Measurements from ENCODE around the gene GLI3.

Gene GLI3

DNA sequence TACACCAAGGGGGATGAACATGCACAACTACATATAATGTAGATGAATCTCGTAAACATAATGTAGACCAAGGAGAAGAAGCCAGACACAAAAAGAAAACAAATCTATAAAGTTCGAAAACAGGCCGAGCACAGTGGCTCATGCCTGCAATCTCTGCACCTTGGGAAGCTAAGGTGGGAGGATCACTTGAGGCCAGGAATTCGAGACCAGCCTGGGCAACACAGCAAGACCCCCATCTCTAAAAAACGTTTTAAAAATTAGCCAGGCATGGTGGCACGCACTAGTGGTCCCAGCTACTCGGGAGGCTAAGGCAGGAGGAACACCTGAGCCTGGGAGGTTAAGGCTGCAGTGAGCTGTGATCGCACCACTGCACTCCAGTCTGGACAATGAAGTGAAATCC is 68.5 kb downstream of the GLI3 start:
- DNase-seq: no peak

DNA sequence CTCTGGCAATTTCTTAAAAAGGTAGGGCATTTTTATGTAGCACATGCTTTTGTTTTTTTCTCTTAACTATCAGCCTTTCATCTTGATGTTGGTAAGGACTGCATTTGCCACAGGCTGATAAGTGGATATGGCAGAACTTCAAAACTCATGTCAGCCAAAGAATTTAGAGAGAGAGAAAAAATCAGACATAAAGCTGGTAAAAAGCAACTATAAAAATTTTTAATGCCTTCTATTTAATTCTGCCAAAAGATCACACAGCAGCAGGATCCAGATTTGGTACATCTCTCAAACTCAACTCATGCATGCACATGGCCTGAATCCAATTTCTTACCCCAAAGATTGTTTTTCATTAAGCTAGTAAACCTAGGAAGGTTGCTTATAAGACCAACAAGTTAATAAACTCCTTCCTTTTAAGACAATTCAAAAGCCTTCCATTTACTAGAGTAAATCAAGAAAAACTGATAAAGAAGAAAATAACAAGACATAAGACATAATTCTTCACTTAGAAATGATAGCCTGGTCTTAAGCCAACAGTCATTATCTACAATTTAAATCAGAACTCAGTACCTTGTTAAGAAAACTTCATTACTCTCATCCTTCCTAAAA is 69.3 kb downstream of the GLI3 start:
- DNase-seq: no peak

DNA sequence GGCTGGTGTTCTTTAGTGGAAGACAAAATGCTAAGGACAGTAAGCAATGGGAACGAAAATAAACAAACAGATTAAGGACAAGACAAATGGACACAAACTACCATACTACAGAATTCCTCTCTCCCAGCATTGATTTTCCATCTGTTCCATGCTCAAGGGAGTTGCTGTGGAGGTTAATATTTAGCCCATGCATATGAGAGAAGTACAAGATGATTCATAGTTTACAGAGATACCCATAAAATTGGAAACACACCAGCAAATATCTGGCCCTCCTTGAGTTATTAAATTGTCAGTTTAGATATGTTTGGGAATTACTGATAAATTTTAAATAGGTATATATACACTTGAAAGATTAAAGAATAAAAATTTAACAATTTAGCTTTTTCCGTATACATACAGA is 69.8 kb downstream of the GLI3 start:
- DNase-seq: no peak

DNA sequence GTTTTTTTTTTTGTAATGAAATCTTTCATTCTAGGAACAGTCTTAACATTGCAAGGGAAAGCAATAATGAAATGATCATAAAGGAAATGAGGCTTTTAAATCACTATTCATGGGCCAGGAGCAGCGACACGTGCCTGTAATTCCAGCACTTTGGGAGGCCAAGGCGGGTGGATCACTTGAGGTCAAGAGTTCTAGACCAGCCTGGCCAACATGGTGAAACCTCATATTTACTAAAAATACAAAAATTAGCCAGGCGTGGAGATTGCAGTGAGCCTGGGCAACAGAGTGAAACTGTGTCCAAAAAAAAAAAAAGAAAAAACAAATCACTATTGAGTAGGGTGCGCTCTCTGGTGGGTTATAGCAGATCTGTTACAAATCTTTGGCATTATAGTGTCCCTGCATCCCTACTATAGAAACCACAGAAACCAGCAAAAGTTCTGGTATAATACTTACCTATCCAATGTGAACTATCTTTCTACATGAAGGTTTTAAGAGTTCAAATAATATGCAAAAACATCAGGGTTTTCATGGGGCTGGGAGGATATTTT is 72.1 kb downstream of the GLI3 start:
- no peak for DNase-seq

DNA sequence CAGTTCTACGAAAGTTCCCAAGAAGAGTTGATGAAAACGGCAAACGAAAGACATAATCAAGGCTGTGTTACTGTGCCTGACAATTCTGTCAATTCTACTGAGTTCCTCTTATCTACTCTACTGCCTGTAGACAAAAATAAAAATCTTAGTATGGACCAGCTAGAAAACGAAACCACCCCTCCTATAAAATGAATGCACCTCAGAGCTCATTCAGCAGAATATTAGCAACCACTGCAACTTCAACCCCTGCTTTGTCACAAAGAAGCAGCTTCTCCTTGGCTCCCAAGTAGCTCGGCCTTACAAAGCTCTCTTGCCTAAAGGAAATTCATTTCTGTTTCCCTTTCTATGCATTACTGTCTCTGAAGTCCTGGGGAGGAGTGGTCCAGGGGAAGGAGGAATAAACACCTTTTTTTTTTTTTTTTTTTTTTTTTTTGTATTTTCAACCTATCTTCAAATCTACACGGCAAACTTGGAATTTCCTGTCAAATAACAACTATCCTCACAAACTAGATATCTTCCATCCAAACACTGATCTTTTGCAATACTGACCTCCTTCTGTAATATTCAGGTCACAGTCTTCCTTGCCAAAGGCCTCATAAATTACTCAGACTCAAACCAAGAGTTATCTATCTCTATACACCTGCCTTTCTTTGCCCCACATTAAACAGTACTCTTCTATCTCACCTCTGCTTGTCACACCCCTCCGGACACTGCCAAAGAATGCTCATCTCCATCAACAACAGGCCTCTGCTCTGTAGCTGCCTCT is 74.3 kb downstream of the GLI3 start:
- DNase-seq: no peak

DNA sequence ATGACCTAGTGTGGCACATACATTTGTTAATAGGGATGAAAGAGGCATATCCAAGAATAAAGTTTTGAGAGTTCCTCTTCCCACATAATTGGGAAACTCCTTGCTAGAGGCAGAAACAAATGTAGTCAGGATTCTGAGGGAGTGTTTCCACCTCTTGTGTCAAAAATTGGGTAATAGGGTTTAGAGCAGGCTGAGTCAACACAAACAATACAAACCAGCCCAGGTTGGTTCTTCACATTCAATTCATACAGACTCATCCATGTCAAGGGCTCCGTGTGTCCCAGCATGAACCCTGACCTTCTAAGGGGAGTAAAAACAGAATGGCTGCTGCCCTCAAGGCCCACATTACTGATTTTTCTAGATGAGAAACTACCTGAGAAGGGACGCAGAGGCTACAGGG is 75.3 kb downstream of the GLI3 start:
- no peak for DNase-seq

DNA sequence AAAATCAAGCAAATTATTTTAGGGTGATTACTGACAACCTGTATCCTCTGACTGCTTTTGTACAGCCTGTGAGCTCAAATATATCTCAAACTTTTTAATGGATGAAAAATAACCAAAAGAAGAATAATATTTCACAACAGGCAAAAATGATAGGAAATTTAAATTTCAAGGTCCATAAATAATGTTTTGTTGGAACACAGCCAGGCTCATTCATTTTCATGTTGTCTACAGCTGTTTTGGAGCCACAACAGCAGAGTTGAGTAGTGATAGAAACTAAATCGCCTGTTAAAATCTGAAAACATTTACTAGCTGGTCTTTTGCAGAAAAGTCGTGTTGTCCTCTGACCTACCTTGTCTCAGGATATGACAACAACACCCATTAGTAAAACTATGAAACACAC is 75.9 kb downstream of the GLI3 start:
- no peak for DNase-seq

DNA sequence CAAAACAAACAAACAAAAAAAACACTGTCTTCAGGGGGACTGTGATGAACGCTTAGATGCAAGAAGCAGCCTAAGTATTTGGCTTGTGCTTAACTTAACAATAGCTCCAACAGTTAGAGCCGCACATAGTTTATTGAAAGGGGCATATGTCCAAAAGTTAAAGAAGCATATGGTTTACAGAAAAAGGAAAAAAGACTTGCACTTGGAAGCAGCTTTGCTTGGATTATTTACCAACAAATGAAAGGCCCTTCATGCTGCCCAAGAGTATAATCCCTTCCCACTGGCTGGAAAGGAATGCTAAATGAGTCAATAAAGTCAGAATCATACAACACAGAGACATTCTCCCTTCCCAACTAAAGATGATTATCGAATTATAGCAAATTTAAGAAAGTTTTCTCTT is 77.9 kb downstream of the GLI3 start:
- no peak for DNase-seq

DNA sequence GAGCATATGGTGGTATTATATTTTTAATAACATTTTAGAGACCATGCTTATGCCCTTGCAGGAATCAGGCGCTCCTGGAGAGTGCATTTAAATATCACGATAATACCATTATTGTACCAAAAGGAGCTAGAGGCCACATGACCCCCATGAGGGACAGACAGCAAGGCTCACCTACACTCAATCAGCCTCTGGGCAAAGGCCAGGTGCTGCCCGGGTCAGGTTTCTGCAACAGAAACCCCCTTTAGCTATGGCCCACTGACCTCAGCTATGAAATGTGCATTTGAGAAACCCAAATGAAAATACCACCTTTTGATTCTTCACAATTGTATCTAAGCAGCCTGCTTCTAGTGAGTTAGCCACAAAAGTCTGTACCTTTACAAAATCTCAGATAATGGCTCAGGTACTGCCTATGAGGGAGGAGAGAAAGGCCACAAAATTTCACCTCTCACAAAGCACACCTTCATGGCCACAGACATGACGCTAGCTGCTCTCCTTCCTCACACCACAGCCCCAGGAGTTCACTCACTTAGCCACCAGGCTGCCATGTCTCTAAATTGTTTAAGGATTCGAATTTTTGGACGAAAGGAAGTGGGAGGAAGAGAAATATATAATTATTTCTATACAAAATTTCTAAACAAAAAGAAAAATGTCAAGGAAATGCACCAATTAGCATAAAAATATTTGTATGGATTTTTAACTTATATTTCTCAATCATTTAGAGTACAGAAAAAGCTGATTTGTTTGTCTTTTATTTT is 79.9 kb downstream of the GLI3 start:
- DNase-seq: no peak

DNA sequence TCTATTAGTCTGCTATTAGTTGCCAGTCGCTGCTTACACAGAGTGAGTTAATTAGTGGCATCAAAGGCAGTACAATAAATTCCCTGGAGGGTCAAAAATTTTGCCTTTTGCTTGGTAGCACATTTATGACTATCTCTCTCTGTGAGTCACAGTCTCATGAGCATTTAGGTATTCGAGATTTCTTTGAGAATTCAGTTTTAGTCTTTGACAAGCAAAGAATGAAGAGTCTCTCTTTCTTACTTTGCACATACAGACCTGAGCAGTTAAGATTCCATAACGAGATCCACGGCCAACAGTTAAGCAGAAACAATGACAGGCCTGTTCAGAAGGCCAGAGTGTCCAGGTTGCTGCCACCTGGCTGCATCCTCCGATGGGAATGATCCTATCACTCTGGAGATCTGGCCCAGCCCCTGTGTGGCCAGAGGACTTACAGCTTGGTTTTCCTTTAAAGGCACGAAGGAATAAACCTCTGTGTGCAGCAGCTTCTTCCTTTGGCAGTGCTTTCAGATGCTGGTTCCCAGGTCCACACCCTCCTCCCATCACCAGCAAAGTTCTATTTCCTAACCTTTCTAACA is 80.6 kb downstream of the GLI3 start:
- no peak for DNase-seq

DNA sequence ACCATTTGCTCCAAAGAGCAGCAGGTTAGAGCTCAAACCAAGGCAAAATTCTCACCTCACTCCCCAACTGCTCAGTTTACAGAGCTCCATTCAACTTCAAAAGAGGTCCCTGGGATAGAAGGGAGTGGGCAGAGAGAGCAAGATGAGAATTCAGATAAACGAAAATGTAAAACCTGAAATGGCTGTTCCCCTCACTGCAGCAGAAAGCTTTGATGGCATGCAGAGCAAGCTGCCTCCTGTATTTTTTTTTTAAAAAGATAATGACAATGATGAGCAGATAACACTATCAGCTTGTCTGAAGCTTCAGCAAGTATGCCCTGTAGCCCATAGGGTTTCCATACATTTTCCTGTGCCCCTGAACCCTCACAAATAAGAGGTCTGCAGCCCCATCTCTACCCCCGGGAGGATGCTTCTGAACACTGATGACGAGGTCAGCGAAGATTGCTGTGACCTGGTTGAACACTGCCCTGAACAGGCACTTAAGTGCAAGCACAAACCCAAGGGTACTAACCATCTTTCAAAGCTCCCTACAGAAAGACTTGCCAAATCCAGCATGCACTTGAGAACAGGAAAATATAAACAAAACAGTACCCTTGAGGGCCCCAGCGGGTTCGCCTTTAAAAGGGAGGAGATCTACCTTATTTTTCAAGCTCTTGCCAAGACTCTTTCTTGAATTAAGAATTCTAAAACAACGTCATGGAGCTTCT is 81.3 kb downstream of the GLI3 start:
- no peak for DNase-seq

DNA sequence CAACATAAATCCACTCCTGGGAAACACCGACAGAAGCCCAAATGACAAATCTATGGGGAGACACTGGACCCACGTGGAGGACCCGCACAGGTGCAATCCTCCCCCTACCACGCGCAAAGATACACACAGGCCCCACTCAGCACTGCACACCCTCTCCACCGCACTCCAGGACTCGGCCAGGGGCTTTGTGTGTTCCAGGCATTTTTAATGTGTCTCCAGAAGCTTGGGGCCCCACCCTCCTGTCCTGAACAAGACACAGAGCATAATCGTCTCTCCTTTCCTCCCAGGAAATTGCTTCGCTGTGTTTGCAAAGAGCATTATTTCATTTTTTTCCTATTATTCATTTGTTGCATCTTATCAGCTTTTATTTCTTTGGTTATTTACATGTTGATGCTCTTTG is 82.8 kb downstream of the GLI3 start:
- no peak for DNase-seq

DNA sequence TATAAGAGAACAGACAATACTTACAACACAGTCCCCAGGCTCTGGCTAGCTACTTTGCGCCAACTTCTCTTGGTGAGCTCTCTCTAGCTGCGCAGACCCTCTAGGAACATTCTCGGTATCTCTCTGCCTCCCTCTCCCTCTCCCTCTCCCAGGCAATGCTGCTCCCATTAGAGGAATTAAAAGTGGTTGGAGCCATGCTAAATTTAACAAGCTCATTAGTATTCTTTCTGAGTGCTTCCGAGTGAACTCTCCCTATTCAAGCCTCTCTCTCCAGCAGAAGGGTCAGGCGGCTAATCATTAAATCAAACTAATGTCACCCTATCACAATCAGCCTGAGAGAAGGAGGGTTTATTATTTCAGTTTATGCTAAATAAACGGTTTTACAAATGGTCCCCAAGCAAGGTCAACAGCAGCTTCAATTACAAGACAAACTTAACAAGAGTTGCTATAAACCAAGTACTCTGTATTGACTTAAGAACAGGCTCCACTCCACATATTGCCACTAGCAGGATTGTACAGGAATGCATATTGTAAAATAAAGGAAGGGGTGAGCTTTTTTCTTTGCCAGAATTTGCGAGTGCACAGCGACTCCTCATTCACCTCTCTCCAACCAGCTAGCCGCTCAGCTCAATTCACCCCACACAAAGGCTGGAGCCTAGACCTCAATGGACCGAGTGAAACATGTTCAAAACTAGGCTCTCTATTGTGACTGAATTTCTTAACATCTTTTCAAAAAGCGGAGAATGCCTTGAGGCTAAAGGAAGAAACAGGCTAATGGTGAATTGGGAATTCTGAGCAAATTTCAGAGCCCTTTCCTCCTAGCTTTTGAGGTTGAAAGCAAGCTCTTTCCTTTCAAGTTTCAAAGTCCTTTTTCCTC is 84.4 kb downstream of the GLI3 start:
- no peak for DNase-seq

DNA sequence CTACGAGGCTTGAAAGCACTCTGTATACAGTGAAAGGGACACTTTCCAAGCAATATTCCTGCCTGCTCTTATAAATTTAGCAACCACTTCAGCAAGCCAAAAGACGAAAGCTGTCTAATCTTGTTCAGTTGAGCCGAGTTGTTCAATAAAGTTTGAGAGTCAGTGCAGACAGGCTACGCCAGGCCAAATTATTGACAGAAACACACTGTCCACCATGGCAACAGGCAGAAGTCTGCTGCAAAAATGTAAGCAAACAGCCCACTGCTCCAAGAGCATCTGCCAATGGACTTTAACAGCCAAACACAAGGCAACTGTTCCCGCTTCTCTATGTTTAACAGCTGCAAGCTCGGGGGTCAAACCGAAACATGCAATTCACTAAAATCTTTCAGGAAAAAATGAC is 85.7 kb downstream of the GLI3 start:
- DNase-seq: no peak

DNA sequence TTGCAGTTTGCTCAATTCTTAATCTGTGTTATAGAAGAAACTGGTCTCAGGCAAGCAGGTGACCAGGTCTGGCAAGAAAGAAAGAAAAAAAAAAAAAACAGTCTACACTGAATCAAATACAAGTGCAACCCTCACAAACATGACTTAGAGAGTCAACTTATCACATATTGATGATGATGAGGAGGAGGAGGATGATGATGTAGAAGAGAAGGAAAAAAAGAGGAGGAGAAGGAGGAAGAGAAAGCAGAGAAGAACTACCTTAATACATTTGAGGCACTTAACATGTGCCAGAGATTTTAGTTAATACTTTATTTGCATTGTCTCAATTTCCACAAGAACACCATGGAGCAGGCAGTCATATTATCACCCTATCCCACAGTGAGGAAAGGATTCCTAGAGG is 91.5 kb downstream of the GLI3 start:
- no peak for DNase-seq

DNA sequence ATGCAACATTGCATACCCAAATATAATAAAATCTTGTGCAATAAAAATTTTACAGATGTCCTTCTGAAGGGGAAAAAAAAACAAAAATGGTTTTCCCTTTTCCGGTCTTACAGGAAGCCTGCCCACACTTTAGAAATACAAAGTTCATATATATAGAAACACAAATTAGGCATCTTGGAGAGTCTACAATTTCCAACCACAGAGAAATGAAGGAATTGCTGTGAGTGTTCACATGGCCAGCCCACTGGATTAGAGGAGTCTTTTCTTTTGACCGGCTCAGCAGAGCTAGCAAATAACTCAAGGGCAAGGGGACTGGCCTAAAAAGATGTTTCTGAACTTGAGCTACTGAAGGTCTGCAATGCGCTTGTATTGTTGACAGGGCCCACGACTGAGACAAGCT is 92.4 kb downstream of the GLI3 start:
- DNase-seq: no peak

DNA sequence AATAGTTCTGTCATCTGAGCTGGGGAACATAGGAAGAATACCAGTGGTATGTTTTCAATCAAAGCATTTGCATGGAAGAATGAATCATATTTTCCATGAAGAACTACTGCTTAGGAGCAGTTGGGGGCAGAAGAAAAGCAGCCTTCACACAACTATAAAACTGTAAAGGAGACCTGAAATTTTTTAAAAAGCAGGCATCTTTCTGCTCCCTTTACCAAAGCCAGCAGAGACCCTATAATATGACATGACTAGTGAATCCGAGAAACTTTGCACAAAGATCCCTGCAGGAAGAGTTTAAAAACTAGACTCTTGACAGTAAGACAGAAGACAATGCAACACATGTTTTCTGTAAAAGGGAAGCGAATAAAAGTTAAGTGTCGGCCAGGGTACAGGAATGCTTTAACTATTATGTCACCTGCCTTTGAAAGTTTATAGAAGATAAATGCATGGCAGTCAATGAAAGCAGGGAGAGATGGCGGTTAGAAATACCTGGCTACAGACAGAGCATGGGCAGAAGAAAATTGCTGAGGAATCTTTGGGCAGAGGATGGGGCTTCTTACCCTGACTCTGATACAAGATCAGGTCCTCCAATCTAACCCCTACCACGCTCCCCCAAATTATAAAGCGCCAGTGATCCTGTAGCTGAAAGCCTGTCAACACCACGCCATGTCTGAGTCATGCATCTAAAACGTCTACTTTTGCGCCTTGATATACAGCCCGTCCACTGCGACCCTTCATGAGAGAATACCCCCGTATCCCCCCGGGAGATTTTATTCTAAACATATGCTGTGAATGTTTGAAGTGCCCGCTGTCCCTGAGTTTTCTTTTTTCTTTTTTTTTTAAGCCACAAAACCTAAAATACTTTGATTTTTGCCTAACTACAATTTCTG is 93.1 kb downstream of the GLI3 start:
- DNase-seq: no peak

DNA sequence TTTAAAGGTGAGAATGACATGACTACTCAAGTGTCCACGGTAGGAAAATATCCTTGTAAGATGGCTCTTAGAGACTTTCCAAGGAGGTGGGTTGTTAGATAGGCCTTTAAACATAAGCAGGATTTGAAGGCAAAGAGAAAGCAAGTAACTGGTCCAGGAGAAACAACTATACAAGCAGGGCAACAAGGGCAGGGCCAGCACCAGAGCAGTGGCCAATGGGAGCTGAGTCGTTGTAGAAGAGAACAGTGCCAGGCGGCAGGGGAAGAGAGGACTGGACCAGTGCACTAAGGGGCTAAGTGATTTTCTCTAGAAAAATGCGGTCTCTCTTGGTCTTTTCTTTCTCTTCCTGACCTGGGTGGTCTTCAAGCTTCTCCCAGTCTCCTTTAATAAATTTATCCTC is 94.9 kb downstream of the GLI3 start:
- no peak for DNase-seq

DNA sequence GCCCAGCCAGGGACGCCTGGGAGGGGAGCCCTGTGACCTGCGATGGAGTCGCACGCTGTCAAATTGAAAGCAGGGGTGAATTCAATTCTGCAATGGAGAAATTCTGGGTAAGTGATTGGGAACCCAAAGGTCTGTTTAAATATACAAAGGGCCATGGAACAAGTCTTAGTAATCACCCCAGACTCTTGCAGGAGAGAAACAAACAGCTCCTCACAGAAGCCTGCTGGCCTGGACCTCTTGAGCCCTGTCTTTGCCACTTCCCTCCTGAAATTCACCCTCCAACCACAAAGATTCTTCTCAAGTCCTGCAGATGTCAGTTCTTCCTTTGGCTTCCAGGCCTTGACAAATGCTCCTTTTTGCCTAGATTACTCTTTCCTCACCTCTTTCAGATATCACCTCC is 97.3 kb downstream of the GLI3 start:
- DNase-seq: no peak

DNA sequence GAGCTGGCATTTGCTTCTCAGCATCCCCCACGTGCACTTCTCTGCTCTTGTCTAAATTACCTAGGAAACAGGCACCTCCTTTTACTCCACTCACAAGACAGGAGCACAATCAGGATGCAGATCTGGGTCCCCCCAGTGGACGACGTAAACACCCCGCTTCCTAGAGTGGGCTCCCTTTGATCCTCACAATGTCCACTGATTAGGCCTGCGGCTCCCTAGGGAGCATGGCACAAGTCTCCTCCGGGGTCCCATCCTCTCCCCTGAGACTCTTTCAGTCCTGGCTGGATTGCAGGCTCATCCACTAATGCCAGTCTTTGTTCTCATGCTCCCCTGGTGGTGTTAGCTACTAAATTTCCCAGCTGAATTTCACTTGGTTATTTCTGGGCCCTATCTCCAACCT is 98.3 kb downstream of the GLI3 start:
- DNase-seq: no peak

DNA sequence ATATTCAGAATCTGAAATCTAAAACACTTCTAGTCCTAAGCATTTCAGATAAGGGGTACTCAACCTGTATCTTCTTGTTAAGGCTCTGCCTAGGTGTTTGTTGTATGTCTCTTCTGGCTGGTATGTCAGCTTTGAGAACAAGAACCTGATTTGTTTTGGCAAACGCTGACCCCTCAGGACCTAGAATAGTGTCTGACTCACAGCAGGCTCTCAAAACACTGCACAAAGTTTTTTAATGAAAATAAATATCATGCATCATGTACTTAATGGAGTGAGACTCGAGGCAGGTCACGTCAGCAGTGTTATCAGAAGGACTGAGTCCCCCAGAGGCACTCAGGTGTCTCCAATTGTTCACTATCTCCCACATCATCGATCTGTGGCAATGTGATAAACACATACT is 99.1 kb downstream of the GLI3 start:
- DNase-seq: no peak
